Fibroblast of mammary gland (primary cell): ENCODE measurements around the gene WWOX.

Experiments used
- DNase-seq: peaks from one replicate; pipeline ENCODE4 v3.0.0-alpha.2; 2010; ENCODE audit warnings: low read depth
- H3K4me3 ChIP-seq: 2 replicates; pipeline ENCODE4 v1.5.1; 2011; ENCODE audit warnings: low read depth, mild to moderate bottlenecking, low read length, moderate library complexity; ENCODE audit not compliant: control insufficient read depth
- CTCF ChIP-seq: conservative IDR thresholded peaks from 2 replicates; pipeline ENCODE4 v1.5.1; 2011; ENCODE audit warnings: low read depth, low read length, inconsistent platforms; ENCODE audit not compliant: control insufficient read depth, insufficient read depth

Gene WWOX

GRCh38 chr16:78788696-78789095 is 689.2 kb downstream of the WWOX start:
- no peak for TF ChIP-seq CTCF
- no peak for DNase-seq
- H3K4me3 ChIP-seq, result no peak overlapping the region

GRCh38 chr16:78789561-78789960 is 690.1 kb downstream of the WWOX start:
- no peak for DNase-seq
- H3K4me3 ChIP-seq, result no peak overlapping the region
- no peak for TF ChIP-seq CTCF

- H3K4me3 ChIP-seq, result no peak overlapping the region
- no peak for DNase-seq
- TF ChIP-seq CTCF, result no peak
Observed at GRCh38 chr16:78791011-78791410, 691.6 kb downstream of the WWOX start.

- H3K4me3 ChIP-seq, result no peak overlapping the region
- no peak for DNase-seq
- no peak for TF ChIP-seq CTCF
Observed at GRCh38 chr16:78791926-78792325, 692.5 kb downstream of the WWOX start.

GRCh38 chr16:78792952-78793351 is 693.5 kb downstream of the WWOX start:
- no peak for DNase-seq

GRCh38 chr16:78794581-78795250 is 695.3 kb downstream of the WWOX start:
- no peak for DNase-seq
- TF ChIP-seq CTCF, result no peak
- H3K4me3 ChIP-seq, result no peak overlapping the region

More at GRCh38 chr16:78792952-78793351, 693.5 kb downstream of the WWOX start:
- no peak overlapping the region for H3K4me3 ChIP-seq
- TF ChIP-seq CTCF, result no peak

GRCh38 chr16:78795433-78795832 is 696.0 kb downstream of the WWOX start:
- H3K4me3 ChIP-seq, result no peak overlapping the region
- no peak for TF ChIP-seq CTCF
- DNase-seq, result no peak
